GM12872 (cell line): ENCODE measurements around the gene FGF4.

Experiments used
- CTCF ChIP-seq: IDR thresholded peaks from 3 replicates; pipeline ENCODE4 v1.5.1; 2011; ENCODE audit warnings: low read depth, mild to moderate bottlenecking, low read length, moderate library complexity; ENCODE audit not compliant: insufficient read depth

FGF4 gene

GRCh38 chr11:69799097-69799496 is 24.0 kb upstream of the FGF4 start:
- TF ChIP-seq CTCF, result no peak

GRCh38 chr11:69797737-69798528 is 22.8 kb upstream of the FGF4 start:
- TF ChIP-seq CTCF, result no peak

GRCh38 chr11:69797156-69797555 is 22.0 kb upstream of the FGF4 start:
- TF ChIP-seq CTCF, result no peak

GRCh38 chr11:69796063-69796462 is 20.9 kb upstream of the FGF4 start:
- TF ChIP-seq CTCF, result no peak

- no peak for TF ChIP-seq CTCF
Measured at GRCh38 chr11:69791276-69792180, 16.4 kb upstream of the FGF4 start.

- TF ChIP-seq CTCF, result no peak
Measured at GRCh38 chr11:69788956-69789355, 13.8 kb upstream of the FGF4 start.

- TF ChIP-seq CTCF, result no peak
Measured at GRCh38 chr11:69787906-69788305, 12.8 kb upstream of the FGF4 start.
